B cell (primary cell): ENCODE measurements around the gene ZSCAN21. TPM values are rescaled to one million over a fixed set of nuclear protein-coding genes. Genes with fewer than 3 reads are reported as not detected.

Source experiments
- ATAC-seq: fragments of 200-7000 bp; cut with Tn5 transposase; one replicate; pipeline ENCODE4 v1.10.0; 2021; ENCODE audit warnings: low read depth, mild to moderate bottlenecking, moderate number of reproducible peaks, moderate library complexity
- CTCF ChIA-PET: fragments of 350-600 bp; sonication (Branson Sonifier 250); formaldehyde crosslinking; loops from one replicate; lab custom pipeline; 2021; ENCODE audit warnings: antibody characterized with exemption, inconsistent platforms; lab: Charles Lee
- POLR2A ChIA-PET: fragments of 350-600 bp; sonication (Branson Sonifier 250); formaldehyde crosslinking; loops from one replicate; lab custom pipeline; 2021; ENCODE audit warnings: antibody characterized with exemption; lab: Charles Lee
- DNase-seq: peaks from one replicate; pipeline ENCODE4 v3.0.0; 2013
- H2AFZ ChIP-seq: 2 replicates; pipeline ENCODE4 v1.6.1; 2012; ENCODE audit warnings: mild to moderate bottlenecking, low read depth, low read length; ENCODE audit not compliant: insufficient read depth, poor library complexity, severe bottlenecking
- H3K27ac ChIP-seq, 2 donors: 1 replicate in 1 of 2; 2 replicates in 1 of 2; pipeline ENCODE4 v1.5.1; 2012 to 2013; ENCODE audit warnings: low read length in 2 of 2, mild to moderate bottlenecking in 2 of 2, moderate library complexity in 1 of 2
- H3K27me3 ChIP-seq, 4 experiments: fragments of 200-600 bp in 1 of 4; sonication (generic) in 1 of 4; replicated peaks in 1 of 4; 1 replicate in 2 of 4; 2 replicates in 2 of 4; pipeline versions ENCODE4 v1.6.1 to v1.7.0; 2013 to 2016; ENCODE audit warnings: low read length in 3 of 4, mild to moderate bottlenecking in 2 of 4, mixed read lengths in 1 of 4, moderate library complexity in 1 of 4; ENCODE audit not compliant: insufficient read depth in 4 of 4, control insufficient read depth in 3 of 4; ENCODE audit errors: control extremely low read depth in 1 of 4
- H3K36me3 ChIP-seq, 2 experiments: replicated peaks in 1 of 2; 1 replicate in 1 of 2; 2 replicates in 1 of 2; pipeline versions ENCODE4 v1.6.1 to v1.7.1; 2013; ENCODE audit warnings: low read length in 1 of 2; ENCODE audit not compliant: insufficient read depth in 2 of 2, control insufficient read depth in 1 of 2; ENCODE audit errors: control extremely low read depth in 1 of 2, extremely low read depth in 1 of 2
- H3K4me1 ChIP-seq, 2 donors: fragments of 200-600 bp in 1 of 2; sonication (generic) in 1 of 2; 1 replicate in 1 of 2; 2 replicates in 1 of 2; pipeline versions ENCODE4 v1.5.1 to v1.6.1; 2013 to 2017; ENCODE audit warnings: low read length in 2 of 2; ENCODE audit not compliant: control insufficient read depth in 2 of 2, insufficient read depth in 2 of 2
- H3K4me2 ChIP-seq: replicated peaks from 2 replicates; pipeline ENCODE3; 2012; ENCODE audit warnings: mild to moderate bottlenecking, low read depth, low read length; ENCODE audit not compliant: poor library complexity, severe bottlenecking
- H3K4me3 ChIP-seq, 5 experiments: fragments of 200-600 bp in 1 of 5; sonication (generic) in 1 of 5; 1 replicate in 3 of 5; 2 replicates in 2 of 5; pipeline versions ENCODE4 v1.5.1 to v1.7.0; 2011 to 2016; ENCODE audit warnings: low read length in 4 of 5, mild to moderate bottlenecking in 4 of 5, low read depth in 2 of 5, control low read depth in 1 of 5, moderate library complexity in 1 of 5; ENCODE audit not compliant: insufficient read depth in 1 of 5; ENCODE audit errors: control extremely low read depth in 1 of 5, extremely low read depth in 1 of 5
- H3K79me2 ChIP-seq: fragments of 200-600 bp; sonication (generic); one replicate; pipeline ENCODE4 v1.6.0; 2016; ENCODE audit warnings: low read length; ENCODE audit not compliant: control insufficient read depth, insufficient read depth
- H3K9ac ChIP-seq: fragments of 200-600 bp; sonication (generic); 2 replicates; pipeline ENCODE4 v1.6.1; 2017; ENCODE audit warnings: mild to moderate bottlenecking, low read length, moderate library complexity
- H3K9me3 ChIP-seq, 3 donors: one replicate each; pipeline versions ENCODE4 v1.6.1 to v1.7.1; 2013; ENCODE audit warnings: low read length in 2 of 3; ENCODE audit not compliant: control insufficient read depth in 2 of 3, insufficient read depth in 1 of 3; ENCODE audit errors: control extremely low read depth in 1 of 3
- H4K20me1 ChIP-seq: 2 replicates; pipeline ENCODE4 v1.6.0; 2012; ENCODE audit warnings: mild to moderate bottlenecking, low read length; ENCODE audit not compliant: insufficient read depth, control insufficient read depth, poor library complexity, severe bottlenecking
- H3K27ac Mint-ChIP-seq: one replicate; pipeline ENCODE4 v1.8.0; 2021; ENCODE audit warnings: mixed read lengths
- H3K27me3 Mint-ChIP-seq: one replicate; pipeline ENCODE4 v1.8.0; 2021; ENCODE audit warnings: mixed read lengths
- H3K4me1 Mint-ChIP-seq: one replicate; pipeline ENCODE4 v1.8.0; 2021; ENCODE audit warnings: mixed read lengths
- H3K4me3 Mint-ChIP-seq: one replicate; pipeline ENCODE4 v1.8.0; 2021; ENCODE audit warnings: mixed read lengths
- H3K9me3 Mint-ChIP-seq: one replicate; pipeline ENCODE4 v1.8.0; 2022; ENCODE audit warnings: mixed read lengths; ENCODE audit not compliant: insufficient read depth
- CTCF ChIP-seq: fragments of 200-600 bp; IDR thresholded peaks from one replicate; pipeline ENCODE4 v1.8.0; 2022; ENCODE audit warnings: antibody characterized with exemption, mild to moderate bottlenecking
- EZH2 ChIP-seq: IDR thresholded peaks from 2 replicates; pipeline ENCODE4 v1.6.1; 2012; ENCODE audit warnings: borderline replicate concordance, low read depth, mild to moderate bottlenecking, moderate library complexity, low read length; ENCODE audit not compliant: insufficient read depth, poor library complexity, severe bottlenecking
- WGBS: methylation state at CpG from one replicate; pipeline ENCODE4 v1.1.5; 2013; ENCODE audit warnings: missing lambda C conversion rate; ENCODE audit not compliant: insufficient coverage; 5-methylcytosine and 5-hydroxymethylcytosine counted together
- intact Hi-C: fragments of 100-400 bp; cut with micrococcal nuclease; formaldehyde crosslinking; loops from one replicate; pipeline ENCODE4 v1.10.0; 2022
- polyA plus RNA-seq: library from polyadenylated mRNA; depleted of rRNA; stranded (reverse); fragments of >200 nt; gene quantifications from 2 replicates; pipeline ENCODE4 v1.2.3, GENCODE V29; 2012
- total RNA-seq, 2 donors: library from RNA; stranded (reverse); fragments of 120-200 nt in 1 of 2; gene quantifications; 1 replicate in 1 of 2; 2 replicates in 1 of 2; pipeline versions ENCODE4 v1.2.3 to v1.2.4, GENCODE V29; 2013 to 2022

ZSCAN21 gene
- total and polyA plus RNA-seq, 2 donors (not counting 1 experiment from before 2014, with no cell fraction given), result 6.7 to 13.2 TPM

- WGBS, result 78% methylated on average over 5 of the region's 11 CpGs
- ATAC-seq (peak; percentile 10), DNase-seq (no peak)
Measured at GRCh38 chr7:100088095-100088620, 38.6 kb downstream of the ZSCAN21 start.

More at GRCh38 chr7:100088095-100088620, 38.6 kb downstream of the ZSCAN21 start:
- peak overlapping the region; percentile 92 for H2AFZ ChIP-seq
- peak overlapping the region; percentile 66 to 77 for H3K27ac ChIP-seq
- peaks cover 15 to 18% of the 10 kb centered on the region in 2 donors for H3K4me1 ChIP-seq
- H3K27me3 ChIP-seq, result no peaks in the 10 kb centered on the region
- peak overlapping the region; percentile 84 for H3K4me2 ChIP-seq
- Mint-ChIP-seq H3K9me3 (no peaks in the 10 kb centered on the region), H3K27ac (peak overlapping the region; percentile 96), H3K27me3 (no peaks in the 10 kb centered on the region), H3K4me3 (peak overlapping the region; percentile 93), H3K4me1 (peaks cover 19% of the 10 kb centered on the region)
- H4K20me1 ChIP-seq, result peaks cover 8% of the 10 kb centered on the region
- CTCF ChIA-PET, result interaction anchor here (0.6 kb wide), 1 partner anchor 42 kb away, joined by 3 read pairs; no protein-coding TSS in a partner anchor
- H3K4me3 ChIP-seq, result peak overlapping the region in 4 of 5 experiments; percentile 68 to 91 (median 78)
- POLR2A ChIA-PET, result interaction anchor here (0.7 to 1.0 kb wide), 2 partner anchors 13 to 968 kb away, joined by 3 to 11 read pairs; partner anchors contain the start of genes AP4M1 and MCM7
- H3K9me3 ChIP-seq, result no peaks in the 10 kb centered on the region
- intact Hi-C loops, result loop anchor here (1.0 to 10.0 kb wide), 4 partner anchors 12 to 587 kb away; partner anchors contain the start of genes GNB2, MOSPD3, ZKSCAN5 and ZNF394
- H3K36me3 ChIP-seq, result peaks cover 0 to 27% of the 10 kb centered on the region in 2 experiments
- TF ChIP-seq EZH2 (no peak), CTCF (no peak)
- H3K79me2 ChIP-seq, result peaks cover 14% of the 10 kb centered on the region
- peak overlapping the region; percentile 79 for H3K9ac ChIP-seq
